ENCODE measurements around the gene STARD3. TPM values are rescaled to one million over a fixed set of nuclear protein-coding genes. Genes with fewer than 3 reads are reported as not detected.
A peak's percentile ranks its signal among the peaks of the same experiment; 100 is the strongest.

STARD3 gene
- total and polyA plus RNA-seq, 2 of the 13 experiments (the other 11 are each of a cell fraction or from before 2014, with no cell fraction given) = 34.6 to 100 TPM

DNA sequence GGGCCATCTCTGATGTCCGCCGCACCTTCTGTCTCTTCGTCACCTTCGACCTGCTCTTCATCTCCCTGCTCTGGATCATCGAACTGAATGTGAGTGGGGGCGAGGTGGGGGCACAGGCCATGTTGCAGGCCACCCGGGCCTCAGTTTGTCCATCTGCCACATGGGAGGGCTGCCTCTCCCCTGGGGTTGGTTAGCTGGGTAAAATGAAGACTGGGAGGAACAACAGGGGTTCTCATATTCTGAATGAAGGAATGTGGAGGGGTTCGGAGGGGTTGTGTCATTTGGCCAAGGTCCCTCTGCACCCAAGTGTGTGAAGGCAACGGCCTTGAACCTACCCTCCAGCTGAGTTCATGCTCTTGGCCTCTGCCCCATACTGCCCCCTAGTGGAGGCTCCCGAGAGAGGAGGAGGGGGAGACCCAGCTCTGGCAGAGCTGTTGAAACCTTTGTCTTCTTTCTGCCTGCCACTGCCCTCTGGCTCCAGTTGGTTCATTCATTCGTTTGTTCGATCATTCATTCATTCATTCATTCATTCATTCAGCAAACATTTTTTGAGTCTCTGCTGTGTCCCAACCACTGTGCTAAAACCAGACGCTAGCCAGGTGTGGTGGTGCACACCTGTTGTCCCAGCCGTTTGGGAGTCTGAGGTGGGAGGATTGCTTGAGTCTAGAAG is 16.9 kb downstream of the STARD3 start (continued):
- no peak for TF ChIP-seq RBFOX2 (IDR thresholded peaks at IDR 0.05; ENCODE audit: low read depth, low read length)
- no peak for TF ChIP-seq ZNF737 (CRISPR knock-in tag; IDR thresholded peaks at IDR 0.05; ENCODE audit: borderline replicate concordance)
- TF ChIP-seq USF2 (IDR thresholded peaks at IDR 0.05; ENCODE audit: low read depth, low read length) = no peak
- no peak for TF ChIP-seq USF2 (CRISPR knock-in tag; IDR thresholded peaks at IDR 0.05; ENCODE audit: borderline replicate concordance)
- TF ChIP-seq MAFF (IDR thresholded peaks at IDR 0.05; ENCODE audit: low read depth, low read length) = no peak
- 0 out of 2 replicates have a peak, but pooled peaks have one; percentile 45 for TF ChIP-seq SP5 (CRISPR knock-in tag; IDR thresholded peaks at IDR 0.05; ENCODE audit: borderline replicate concordance, low read depth)
- TF ChIP-seq ZFP36L1 (CRISPR knock-in tag; IDR thresholded peaks at IDR 0.05) = no peak
- no peak for TF ChIP-seq ZNF749 (CRISPR knock-in tag; IDR thresholded peaks at IDR 0.05; ENCODE audit: borderline replicate concordance)
- TF ChIP-seq ZNF501 (CRISPR knock-in tag; IDR thresholded peaks at IDR 0.05) = peak; percentile 41; the same call in 1 of the 2 replicates
- TF ChIP-seq, protein P1, sequence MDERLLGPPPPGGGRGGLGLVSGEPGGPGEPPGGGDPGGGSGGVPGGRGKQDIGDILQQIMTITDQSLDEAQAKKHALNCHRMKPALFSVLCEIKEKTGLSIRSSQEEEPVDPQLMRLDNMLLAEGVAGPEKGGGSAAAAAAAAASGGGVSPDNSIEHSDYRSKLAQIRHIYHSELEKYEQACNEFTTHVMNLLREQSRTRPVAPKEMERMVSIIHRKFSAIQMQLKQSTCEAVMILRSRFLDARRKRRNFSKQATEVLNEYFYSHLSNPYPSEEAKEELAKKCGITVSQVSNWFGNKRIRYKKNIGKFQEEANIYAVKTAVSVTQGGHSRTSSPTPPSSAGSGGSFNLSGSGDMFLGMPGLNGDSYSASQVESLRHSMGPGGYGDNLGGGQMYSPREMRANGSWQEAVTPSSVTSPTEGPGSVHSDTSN (CRISPR knock-in tag; IDR thresholded peaks at IDR 0.05) = no peak
- TF ChIP-seq TCF7 (IDR thresholded peaks at IDR 0.05; ENCODE audit: low read depth) = no peak
- no peak for TF ChIP-seq TSC22D2 (CRISPR knock-in tag; IDR thresholded peaks at IDR 0.05; ENCODE audit: borderline replicate concordance)
- 0 out of 2 replicates have a peak, but pooled peaks have one; percentile 26 for TF ChIP-seq MEIS2 (CRISPR knock-in tag; IDR thresholded peaks at IDR 0.05)
- no peak for TF ChIP-seq NFE2L2 (IDR thresholded peaks at IDR 0.05; ENCODE audit: low read length)
- TF ChIP-seq ARHGAP35 (CRISPR knock-in tag; IDR thresholded peaks at IDR 0.05; ENCODE audit: borderline replicate concordance) = no peak
- no peak for TF ChIP-seq TOE1 (CRISPR knock-in tag; IDR thresholded peaks at IDR 0.05)
- no peak for TF ChIP-seq MED13 (CRISPR knock-in tag; IDR thresholded peaks at IDR 0.05)
- TF ChIP-seq, protein P2, sequence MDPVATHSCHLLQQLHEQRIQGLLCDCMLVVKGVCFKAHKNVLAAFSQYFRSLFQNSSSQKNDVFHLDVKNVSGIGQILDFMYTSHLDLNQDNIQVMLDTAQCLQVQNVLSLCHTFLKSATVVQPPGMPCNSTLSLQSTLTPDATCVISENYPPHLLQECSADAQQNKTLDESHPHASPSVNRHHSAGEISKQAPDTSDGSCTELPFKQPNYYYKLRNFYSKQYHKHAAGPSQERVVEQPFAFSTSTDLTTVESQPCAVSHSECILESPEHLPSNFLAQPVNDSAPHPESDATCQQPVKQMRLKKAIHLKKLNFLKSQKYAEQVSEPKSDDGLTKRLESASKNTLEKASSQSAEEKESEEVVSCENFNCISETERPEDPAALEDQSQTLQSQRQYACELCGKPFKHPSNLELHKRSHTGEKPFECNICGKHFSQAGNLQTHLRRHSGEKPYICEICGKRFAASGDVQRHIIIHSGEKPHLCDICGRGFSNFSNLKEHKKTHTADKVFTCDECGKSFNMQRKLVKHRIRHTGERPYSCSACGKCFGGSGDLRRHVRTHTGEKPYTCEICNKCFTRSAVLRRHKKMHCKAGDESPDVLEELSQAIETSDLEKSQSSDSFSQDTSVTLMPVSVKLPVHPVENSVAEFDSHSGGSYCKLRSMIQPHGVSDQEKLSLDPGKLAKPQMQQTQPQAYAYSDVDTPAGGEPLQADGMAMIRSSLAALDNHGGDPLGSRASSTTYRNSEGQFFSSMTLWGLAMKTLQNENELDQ (CRISPR knock-in tag; IDR thresholded peaks at IDR 0.05; ENCODE audit: borderline replicate concordance) = no peak
- TF ChIP-seq, protein P3, sequence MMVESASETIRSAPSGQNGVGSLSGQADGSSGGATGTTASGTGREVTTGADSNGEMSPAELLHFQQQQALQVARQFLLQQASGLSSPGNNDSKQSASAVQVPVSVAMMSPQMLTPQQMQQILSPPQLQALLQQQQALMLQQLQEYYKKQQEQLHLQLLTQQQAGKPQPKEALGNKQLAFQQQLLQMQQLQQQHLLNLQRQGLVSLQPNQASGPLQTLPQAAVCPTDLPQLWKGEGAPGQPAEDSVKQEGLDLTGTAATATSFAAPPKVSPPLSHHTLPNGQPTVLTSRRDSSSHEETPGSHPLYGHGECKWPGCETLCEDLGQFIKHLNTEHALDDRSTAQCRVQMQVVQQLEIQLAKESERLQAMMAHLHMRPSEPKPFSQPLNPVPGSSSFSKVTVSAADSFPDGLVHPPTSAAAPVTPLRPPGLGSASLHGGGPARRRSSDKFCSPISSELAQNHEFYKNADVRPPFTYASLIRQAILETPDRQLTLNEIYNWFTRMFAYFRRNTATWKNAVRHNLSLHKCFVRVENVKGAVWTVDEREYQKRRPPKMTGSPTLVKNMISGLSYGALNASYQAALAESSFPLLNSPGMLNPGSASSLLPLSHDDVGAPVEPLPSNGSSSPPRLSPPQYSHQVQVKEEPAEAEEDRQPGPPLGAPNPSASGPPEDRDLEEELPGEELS (CRISPR knock-in tag; IDR thresholded peaks at IDR 0.05) = peak; percentile 49; the same call in 1 of the 2 replicates
- TF ChIP-seq ZNF780A (CRISPR knock-in tag; IDR thresholded peaks at IDR 0.05) = no peak
- TF ChIP-seq RFX5 (IDR thresholded peaks at IDR 0.05; ENCODE audit: low read depth, low read length) = no peak
- peak; percentile 76; the same call in 1 of the 2 replicates for TF ChIP-seq ERF (CRISPR knock-in tag; IDR thresholded peaks at IDR 0.05)
- TF ChIP-seq ZNF34 (CRISPR knock-in tag; IDR thresholded peaks at IDR 0.05; ENCODE audit: borderline replicate concordance) = no peak

All from HepG2 (cell line).